Muscle of leg (tissue), 16 donors: ENCODE results near the gene METTL2B. TPM values are rescaled to one million over a fixed set of nuclear protein-coding genes. Genes with fewer than 3 reads are reported as not detected.
"Not testable (repeated sequence)": the region's sequence is repeated elsewhere in the genome, so short reads cannot be mapped to it uniquely, and the experiment has no call there.

Experiments used
- DNase-seq: peaks from one replicate; pipeline ENCODE4 v3.0.0; 2013
- H3K27ac ChIP-seq: one replicate; pipeline ENCODE4 v1.5.1; 2013; ENCODE audit warnings: mild to moderate bottlenecking, low read length, control low read depth
- H3K27me3 ChIP-seq: one replicate; pipeline ENCODE4 v1.6.1; 2013; ENCODE audit warnings: low read length; ENCODE audit not compliant: control insufficient read depth, insufficient read depth
- H3K36me3 ChIP-seq: one replicate; pipeline ENCODE4 v1.6.1; 2013; ENCODE audit warnings: low read length; ENCODE audit not compliant: control insufficient read depth, insufficient read depth
- H3K4me1 ChIP-seq: one replicate; pipeline ENCODE4 v1.6.1; 2013; ENCODE audit warnings: low read length; ENCODE audit not compliant: control insufficient read depth, insufficient read depth
- H3K4me3 ChIP-seq: one replicate; pipeline ENCODE4 v1.5.1; 2013; ENCODE audit warnings: low read length, control low read depth
- H3K9me3 ChIP-seq: replicated peaks from 2 replicates; pipeline ENCODE4 v1.6.1; 2013; ENCODE audit warnings: low read depth, low read length; ENCODE audit not compliant: control insufficient read depth
- WGBS: methylation state at CpG from one replicate; pipeline ENCODE4 v1.1.5; 2013; ENCODE audit warnings: missing lambda C conversion rate; ENCODE audit not compliant: insufficient coverage; 5-methylcytosine and 5-hydroxymethylcytosine counted together
- long read RNA-seq, 11 donors: transcript quantifications; one replicate each; lab custom pipeline, GENCODE V29; 2026
- polyA plus RNA-seq, 8 donors: library from polyadenylated mRNA; unstranded; fragments of 120-200 nt; gene quantifications; one replicate each; pipeline versions ENCODE4 v1.2.1 to v1.2.3, GENCODE V29; 2013; ENCODE audit warnings: inconsistent platforms in 1 of 8, low replicate concordance in 1 of 8; ENCODE audit not compliant: insufficient read length in 8 of 8, insufficient read depth in 1 of 8
- total RNA-seq: library from RNA; stranded (reverse); fragments of 120-200 nt; gene quantifications from one replicate; pipeline ENCODE4 v1.2.4, GENCODE V29; 2013

METTL2B gene, protein sequence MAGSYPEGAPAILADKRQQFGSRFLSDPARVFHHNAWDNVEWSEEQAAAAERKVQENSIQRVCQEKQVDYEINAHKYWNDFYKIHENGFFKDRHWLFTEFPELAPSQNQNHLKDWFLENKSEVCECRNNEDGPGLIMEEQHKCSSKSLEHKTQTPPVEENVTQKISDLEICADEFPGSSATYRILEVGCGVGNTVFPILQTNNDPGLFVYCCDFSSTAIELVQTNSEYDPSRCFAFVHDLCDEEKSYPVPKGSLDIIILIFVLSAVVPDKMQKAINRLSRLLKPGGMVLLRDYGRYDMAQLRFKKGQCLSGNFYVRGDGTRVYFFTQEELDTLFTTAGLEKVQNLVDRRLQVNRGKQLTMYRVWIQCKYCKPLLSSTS
- 27.5 TPM for total RNA-seq
- 10 to 100 TPM; 15.3 to 24.0 (median 19.9) TPM for polyA plus RNA-seq
- long read RNA-seq, donor 1, partial matches to known transcripts: 0 of 3 reads
- long read RNA-seq, donor 1, other reads (novel, unspliced or antisense): 0 of 3 reads
- long read RNA-seq, donor 2: 0 reads
- long read RNA-seq, donor 3, transcript METTL2B-201 (9 exons, 2,182 nt): major isoform, 6 of 6 reads
- long read RNA-seq, donor 3, partial matches to known transcripts: 0 of 6 reads
- long read RNA-seq, donor 3, other reads (novel, unspliced or antisense): 0 of 6 reads
- long read RNA-seq, donor 4, transcript METTL2B-201 (9 exons, 2,182 nt): major isoform, 5 of 6 reads
- long read RNA-seq, donor 4, partial matches to known transcripts: 0 of 6 reads
- long read RNA-seq, donor 4, other reads (novel, unspliced or antisense): 0 of 6 reads
- long read RNA-seq, donor 5, full-length matches to known transcripts: 11 of 20 reads
- long read RNA-seq, donor 5, partial matches to known transcripts: 9 of 20 reads
- long read RNA-seq, donor 5, other reads (novel, unspliced or antisense): 0 of 20 reads
- long read RNA-seq, donor 6, partial matches to known transcripts: 0 of 5 reads
- long read RNA-seq, donor 6, other reads (novel, unspliced or antisense): 0 of 5 reads
- long read RNA-seq, donor 7, partial matches to known transcripts: 0 of 3 reads
- long read RNA-seq, donor 7, other reads (novel, unspliced or antisense): 0 of 3 reads
- long read RNA-seq, donor 8, partial matches to known transcripts: 0 of 5 reads
- long read RNA-seq, donor 8, other reads (novel, unspliced or antisense): 0 of 5 reads
- long read RNA-seq, donor 9, full-length matches to known transcripts: 5 of 5 reads
- long read RNA-seq, donor 9, partial matches to known transcripts: 0 of 5 reads
- long read RNA-seq, donor 9, other reads (novel, unspliced or antisense): 0 of 5 reads
- long read RNA-seq, donor 10, full-length matches to known transcripts: 5 of 5 reads
- long read RNA-seq, donor 10, partial matches to known transcripts: 0 of 5 reads
- long read RNA-seq, donor 10, other reads (novel, unspliced or antisense): 0 of 5 reads
- long read RNA-seq, donor 11, partial matches to known transcripts: 0 of 3 reads
- long read RNA-seq, donor 11, other reads (novel, unspliced or antisense): 0 of 3 reads

GRCh38 chr7:128476402-128477335, at the start of gene METTL2B:
Gene METTL2B, plus strand, starts transcription at chr7:128476748. Its CDS starts 18 bp downstream, at chr7:128476766.
- H3K27me3 ChIP-seq, H3K9me3 ChIP-seq, H3K4me1 ChIP-seq, H3K36me3 ChIP-seq: not testable (repeated sequence)
- WGBS: under 1% methylated on average over 45 of the region's 62 CpGs
- Histone ChIP-seq H3K4me3 (peak within 1 kb of the TSS; percentile 88), H3K27ac (peak within 1 kb of the TSS; percentile 93)
- peak; percentile 97 for DNase-seq

- Histone ChIP-seq H3K9me3 (no peaks in the 10 kb centered on the region), H3K36me3 (no peaks in the 10 kb centered on the region), H3K4me3 (no peak overlapping the region), H3K27ac (no peak overlapping the region), H3K27me3 (peaks cover 4% of the 10 kb centered on the region), H3K4me1 (peaks cover 15% of the 10 kb centered on the region)
- peak; percentile 77 for DNase-seq
- WGBS: no CpG with 5 or more reads among the region's 7 CpGs
These were observed 49.2 kb upstream of the METTL2B start for GRCh38 chr7:128427289-128427891.

GRCh38 chr7:128430207-128430606, 46.3 kb upstream of the METTL2B start:
- Histone ChIP-seq H3K9me3 (no peaks in the 10 kb centered on the region), H3K27me3 (peaks cover 4% of the 10 kb centered on the region), H3K27ac (no peak overlapping the region), H3K36me3 (no peaks in the 10 kb centered on the region), H3K4me3 (no peak overlapping the region), H3K4me1 (peaks cover 5% of the 10 kb centered on the region)
- no peak for DNase-seq
- WGBS: no CpG with 5 or more reads among the region's 3 CpGs

DNA sequence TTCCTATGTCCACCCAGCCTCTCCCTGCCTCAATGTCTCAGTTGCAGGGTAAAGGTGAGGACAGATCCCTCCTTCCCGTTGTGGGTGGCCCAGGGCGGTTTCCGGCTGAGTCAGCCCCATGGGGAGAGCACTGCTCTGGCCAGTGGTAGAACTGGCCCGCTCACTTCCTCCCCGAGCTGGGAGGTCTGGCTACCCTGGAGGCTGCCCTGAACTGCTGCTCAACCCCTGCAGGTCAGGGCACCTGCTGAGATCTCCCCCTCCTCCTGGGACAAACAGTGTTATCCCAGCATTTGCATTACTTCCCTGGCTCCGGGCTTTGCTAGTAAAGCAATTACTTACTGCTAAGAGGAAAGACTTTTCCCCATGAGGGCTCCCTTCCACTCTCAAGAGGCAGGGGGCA, 45.3 kb upstream of the METTL2B start:
- no peaks in the 10 kb centered on the region for H3K36me3 ChIP-seq
- no peak overlapping the region for H3K27ac ChIP-seq
- 23% methylated on average over 5 of the region's 6 CpGs for WGBS
- no peaks in the 10 kb centered on the region for H3K9me3 ChIP-seq
- no peak overlapping the region for H3K4me3 ChIP-seq
- peaks cover 4% of the 10 kb centered on the region for H3K27me3 ChIP-seq
- H3K4me1 ChIP-seq: peaks cover 5% of the 10 kb centered on the region
- DNase-seq: no peak

GRCh38 chr7:128431754-128432153, 44.8 kb upstream of the METTL2B start:
- H3K27ac ChIP-seq: no peak overlapping the region
- no peaks in the 10 kb centered on the region for H3K36me3 ChIP-seq
- no peak for DNase-seq
- no peaks in the 10 kb centered on the region for H3K9me3 ChIP-seq
- no peak overlapping the region for H3K4me3 ChIP-seq
- H3K4me1 ChIP-seq: peaks cover 5% of the 10 kb centered on the region
- peaks cover 4% of the 10 kb centered on the region for H3K27me3 ChIP-seq
- WGBS: no CpG with 5 or more reads among the region's 2 CpGs

DNA sequence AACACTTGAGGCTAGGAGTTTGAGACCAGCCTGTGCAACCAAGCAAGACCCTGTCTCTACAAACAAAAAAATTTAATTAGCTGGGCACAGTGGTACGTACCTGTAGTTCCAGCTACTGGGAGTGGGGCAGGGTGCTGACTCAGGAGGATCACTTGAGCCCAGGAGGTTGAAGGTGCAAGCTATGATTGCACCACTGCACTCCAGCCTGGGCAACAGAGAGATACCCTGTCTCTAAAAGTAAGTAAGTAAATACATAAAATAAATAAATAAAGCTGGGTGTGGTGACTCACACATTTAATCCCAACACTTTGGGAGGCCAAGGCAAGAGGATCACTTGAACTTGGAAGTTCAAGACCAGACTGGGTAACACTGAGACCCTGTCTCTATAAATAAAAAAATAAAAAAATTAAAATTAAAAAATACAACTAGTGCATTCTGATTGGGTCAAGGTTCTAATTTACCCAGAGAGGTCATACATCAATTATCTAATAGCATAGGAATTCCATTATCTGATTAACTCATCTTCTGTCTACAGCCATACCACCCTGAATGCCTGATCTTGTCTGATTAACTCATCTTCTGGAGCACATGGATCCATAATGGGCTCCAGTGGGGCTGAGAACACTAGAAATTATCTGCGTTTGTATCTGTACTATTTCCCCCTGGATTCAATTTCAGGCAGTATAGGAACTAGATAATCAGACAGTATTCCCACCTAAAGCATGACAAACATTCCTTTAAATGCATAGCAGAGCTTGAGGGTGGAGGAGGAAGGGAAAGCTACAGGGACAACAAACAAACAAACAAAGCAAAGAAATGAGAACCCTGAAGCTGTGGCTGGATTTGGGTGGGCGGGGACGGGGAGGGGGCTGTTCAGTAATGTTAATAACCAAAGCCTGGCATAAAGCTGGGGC, 41.9 kb upstream of the METTL2B start:
- Histone ChIP-seq H3K36me3 (no peaks in the 10 kb centered on the region), H3K27ac (no peak overlapping the region), H3K9me3 (no peaks in the 10 kb centered on the region), H3K4me3 (no peak overlapping the region), H3K4me1 (peaks cover 5% of the 10 kb centered on the region), H3K27me3 (peaks cover 6% of the 10 kb centered on the region)
- DNase-seq: no peak
- no CpG with 5 or more reads among the region's 4 CpGs for WGBS

DNA sequence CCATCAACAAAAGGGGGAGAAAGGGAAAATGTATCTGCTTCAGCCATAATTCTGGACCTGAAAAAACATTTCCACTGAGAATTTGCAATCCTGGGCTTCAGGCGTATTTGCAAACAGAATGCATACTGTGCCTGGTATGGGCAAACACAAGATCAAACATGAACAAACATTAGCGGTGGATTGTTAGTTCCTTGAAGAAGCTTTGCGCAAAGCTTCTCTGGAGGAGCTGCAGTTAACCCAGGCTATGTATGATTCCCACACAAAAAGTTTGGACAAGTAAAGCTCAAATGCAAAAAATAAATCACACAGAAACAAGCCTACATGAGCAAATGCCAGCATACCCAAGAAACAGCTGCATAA, 41.2 kb upstream of the METTL2B start:
- 40% methylated on average over 1 of the region's 3 CpGs for WGBS
- Histone ChIP-seq H3K27ac (no peak overlapping the region), H3K9me3 (no peaks in the 10 kb centered on the region), H3K36me3 (no peaks in the 10 kb centered on the region), H3K27me3 (peaks cover 6% of the 10 kb centered on the region), H3K4me1 (peaks cover 5% of the 10 kb centered on the region), H3K4me3 (no peak overlapping the region)
- no peak for DNase-seq
